Heart left ventricle (tissue), 16 donors: ENCODE results near the gene CFAP57. TPM values are rescaled to one million over a fixed set of nuclear protein-coding genes. Genes with fewer than 3 reads are reported as not detected.
A peak's percentile ranks its signal among the peaks of the same experiment; 100 is the strongest.

Experiments used
- ATAC-seq, 4 donors: fragments of 200-7000 bp; cut with Tn5 transposase; one replicate each; pipeline ENCODE4 v1.9.1; 2020 to 2022; ENCODE audit warnings: moderate library complexity in 4 of 4, mild to moderate bottlenecking in 3 of 4, moderate number of reproducible peaks in 1 of 4
- DNase-seq, 5 donors: peaks; one replicate each; pipeline ENCODE4 v3.0.0-alpha.2; 2020
- H3K27ac ChIP-seq, 12 donors: fragments of 200-600 bp; sonication (generic) in 4 of 12; one replicate each; pipeline versions ENCODE4 v1.5.0 to v1.8.0; 2016 to 2022; ENCODE audit warnings: mild to moderate bottlenecking in 2 of 12
- H3K27me3 ChIP-seq, 9 donors: fragments of 200-600 bp; sonication (generic) in 2 of 9; one replicate each; pipeline versions ENCODE4 v1.5.1 to v1.8.0; 2016 to 2022; ENCODE audit warnings: mild to moderate bottlenecking in 3 of 9
- H3K36me3 ChIP-seq, 9 donors: fragments of 200-600 bp; sonication (generic) in 2 of 9; one replicate each; pipeline versions ENCODE4 v1.5.0 to v1.8.0; 2018 to 2022; ENCODE audit warnings: mild to moderate bottlenecking in 2 of 9
- H3K4me1 ChIP-seq, 12 donors: fragments of 200-600 bp; sonication (generic) in 4 of 12; one replicate each; pipeline versions ENCODE4 v1.5.0 to v1.8.0; 2016 to 2022; ENCODE audit warnings: mild to moderate bottlenecking in 3 of 12
- H3K4me3 ChIP-seq, 12 donors: fragments of 200-600 bp; sonication (generic) in 4 of 12; one replicate each; pipeline versions ENCODE4 v1.5.0 to v1.8.0; 2017 to 2022; ENCODE audit warnings: mild to moderate bottlenecking in 9 of 12, moderate library complexity in 4 of 12
- H3K9me3 ChIP-seq, 12 donors: fragments of 200-600 bp; sonication (generic) in 4 of 12; one replicate each; pipeline versions ENCODE4 v1.5.0 to v1.8.0; 2016 to 2022; ENCODE audit warnings: mild to moderate bottlenecking in 1 of 12
- POLR2A ChIP-seq, 2 donors: fragments of 450-650 bp; IDR thresholded peaks; one replicate each; pipeline ENCODE4 v1.6.1; 2017; ENCODE audit warnings: antibody characterized with exemption in 2 of 2, mild to moderate bottlenecking in 2 of 2, moderate library complexity in 2 of 2
- WGBS, 4 donors: extraction: QIAGEN DNeasy Blood & Tissue Kit in 2 of 4; methylation state at CpG; one replicate each; pipeline versions ENCODE4 v1.1.5 to v1.1.7; 2013 to 2018; 5-methylcytosine and 5-hydroxymethylcytosine counted together
- intact Hi-C, 10 donors: fragments of 100-400 bp; cut with DNase I; formaldehyde crosslinking; loops; one replicate each; pipeline versions ENCODE4 v1.11.1 to v1.14.2; 2022
- polyA plus RNA-seq, 2 donors: library from polyadenylated mRNA; stranded (reverse); fragments of 200-250 nt; gene quantifications; one replicate each; pipeline ENCODE4 v1.2.3, GENCODE V29; 2013
- total RNA-seq, 9 donors: library from RNA; depleted of rRNA in 2 of 9; stranded (reverse); fragments of >200 nt in 2 of 9; fragmentation: NEBNext Ultra II Directional in 3 of 9; extraction: Animal tissue kit (Norgen Biotek cat#: 25700) in 3 of 9; gene quantifications; one replicate each; pipeline versions ENCODE4 v1.1.0 to v1.2.4, GENCODE V29; 2016 to 2023
- TF ChIP-seq, protein P1 (sequence below), 12 donors: fragments of 200-600 bp; sonication (generic) in 4 of 12; IDR thresholded peaks; one replicate each; pipeline versions ENCODE4 v1.5.0 to v1.8.0; 2018 to 2022; ENCODE audit warnings: antibody characterized with exemption in 12 of 12, mild to moderate bottlenecking in 5 of 12
- donor health status: ischemic (EF 13 %, LVEDD 7.1; RV severe dilation, severe dysfunction).
- donor health status: healthy with polysubstance abuse.
- donor health status: DM: no; HTN: yes; CAD: no.
- donor health status: DM: no; HTN: no; CAD: no.
- donor health status: ischemic (EF 25% LVEDD 6.9; RV normal size, moderate dysfunction).
- donor health status: ischemic (EF 25% LVEDD 5.7; RV mildly dilated, moderate dysfunction).
- donor health status: healthy.
- donor health status: DM: yes; HTN: yes; CAD: no.
- donor health status: ischemic (EF 35%, LVEDD 5.7; RV mildly dilated, moderate dysfunction).
- donor health status: nonischemic (EF 11% LVEDD 7.7; RV severe dilation, severe dysfunction).
- donor health status: DM: yes; HTN: yes; CAD: no.
- donor health status: PGD.
- donor health status: ischemic (EF 29% LVEDD 5.4; RV normal size, mild dysfunction).
- donor health status: nonischemic (EF 23%, LVEDD 6.1; RV moderate dilation, normal function).

Gene CFAP57
- total and polyA plus RNA-seq, 11 donors: 0.07 to 0.34 (median 0.13) TPM; not detected in 5

DNA sequence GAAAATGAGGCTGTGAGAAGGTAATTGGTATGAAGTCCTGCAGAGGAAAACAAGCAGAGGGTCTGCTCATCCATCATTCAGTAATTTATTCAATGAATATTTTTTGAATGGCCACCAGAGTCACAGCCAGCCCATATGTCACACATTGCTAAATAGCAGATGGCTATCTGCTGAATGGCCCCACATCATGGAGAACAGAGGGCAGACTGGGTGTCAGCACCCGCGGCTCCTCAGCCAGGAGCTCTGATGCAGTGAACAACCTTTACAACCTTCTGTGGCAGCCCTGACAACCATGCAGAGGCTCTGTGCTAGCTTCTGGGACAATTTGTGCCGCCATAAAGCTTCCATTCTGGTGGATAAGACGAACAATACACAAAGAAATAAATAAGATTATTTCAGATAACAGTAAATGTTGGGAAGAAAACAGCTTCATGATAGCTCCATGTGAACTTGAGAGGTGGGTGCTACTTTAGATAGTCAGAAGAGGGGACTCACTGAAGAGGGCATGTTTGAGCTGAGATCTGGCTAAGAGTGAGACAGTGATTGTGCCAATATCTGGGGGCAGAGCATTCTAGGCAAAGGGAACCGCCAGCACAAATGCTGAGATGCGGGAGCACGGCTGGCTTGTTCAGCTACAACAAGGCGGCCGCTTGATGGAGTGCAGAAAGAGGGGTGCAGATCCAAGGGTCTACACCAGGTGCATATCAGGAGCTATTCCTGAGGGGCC, 116.1 kb downstream of the CFAP57 start:
- DNase-seq (peak in 1 of 5 donors; percentile 12), ATAC-seq (no peak)
- no peak for TF ChIP-seq POLR2A (IDR thresholded peaks at IDR 0.05)
- TF ChIP-seq, protein P1, sequence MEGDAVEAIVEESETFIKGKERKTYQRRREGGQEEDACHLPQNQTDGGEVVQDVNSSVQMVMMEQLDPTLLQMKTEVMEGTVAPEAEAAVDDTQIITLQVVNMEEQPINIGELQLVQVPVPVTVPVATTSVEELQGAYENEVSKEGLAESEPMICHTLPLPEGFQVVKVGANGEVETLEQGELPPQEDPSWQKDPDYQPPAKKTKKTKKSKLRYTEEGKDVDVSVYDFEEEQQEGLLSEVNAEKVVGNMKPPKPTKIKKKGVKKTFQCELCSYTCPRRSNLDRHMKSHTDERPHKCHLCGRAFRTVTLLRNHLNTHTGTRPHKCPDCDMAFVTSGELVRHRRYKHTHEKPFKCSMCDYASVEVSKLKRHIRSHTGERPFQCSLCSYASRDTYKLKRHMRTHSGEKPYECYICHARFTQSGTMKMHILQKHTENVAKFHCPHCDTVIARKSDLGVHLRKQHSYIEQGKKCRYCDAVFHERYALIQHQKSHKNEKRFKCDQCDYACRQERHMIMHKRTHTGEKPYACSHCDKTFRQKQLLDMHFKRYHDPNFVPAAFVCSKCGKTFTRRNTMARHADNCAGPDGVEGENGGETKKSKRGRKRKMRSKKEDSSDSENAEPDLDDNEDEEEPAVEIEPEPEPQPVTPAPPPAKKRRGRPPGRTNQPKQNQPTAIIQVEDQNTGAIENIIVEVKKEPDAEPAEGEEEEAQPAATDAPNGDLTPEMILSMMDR (IDR thresholded peaks at IDR 0.05): no peak
- Histone ChIP-seq H3K36me3 (no peaks in the 10 kb centered on the region), H3K27ac (no peak overlapping the region), H3K4me1 (peaks cover 0 to 7% (median 0%) of the 10 kb centered on the region in 12 donors), H3K27me3 (no peaks in the 10 kb centered on the region), H3K4me3 (no peak overlapping the region), H3K9me3 (no peaks in the 10 kb centered on the region)
- intact Hi-C loops: no loop called here
- 90 to 93% (median 92%) methylated on average over 9 of the region's 9 CpGs for WGBS, 4 donors

DNA sequence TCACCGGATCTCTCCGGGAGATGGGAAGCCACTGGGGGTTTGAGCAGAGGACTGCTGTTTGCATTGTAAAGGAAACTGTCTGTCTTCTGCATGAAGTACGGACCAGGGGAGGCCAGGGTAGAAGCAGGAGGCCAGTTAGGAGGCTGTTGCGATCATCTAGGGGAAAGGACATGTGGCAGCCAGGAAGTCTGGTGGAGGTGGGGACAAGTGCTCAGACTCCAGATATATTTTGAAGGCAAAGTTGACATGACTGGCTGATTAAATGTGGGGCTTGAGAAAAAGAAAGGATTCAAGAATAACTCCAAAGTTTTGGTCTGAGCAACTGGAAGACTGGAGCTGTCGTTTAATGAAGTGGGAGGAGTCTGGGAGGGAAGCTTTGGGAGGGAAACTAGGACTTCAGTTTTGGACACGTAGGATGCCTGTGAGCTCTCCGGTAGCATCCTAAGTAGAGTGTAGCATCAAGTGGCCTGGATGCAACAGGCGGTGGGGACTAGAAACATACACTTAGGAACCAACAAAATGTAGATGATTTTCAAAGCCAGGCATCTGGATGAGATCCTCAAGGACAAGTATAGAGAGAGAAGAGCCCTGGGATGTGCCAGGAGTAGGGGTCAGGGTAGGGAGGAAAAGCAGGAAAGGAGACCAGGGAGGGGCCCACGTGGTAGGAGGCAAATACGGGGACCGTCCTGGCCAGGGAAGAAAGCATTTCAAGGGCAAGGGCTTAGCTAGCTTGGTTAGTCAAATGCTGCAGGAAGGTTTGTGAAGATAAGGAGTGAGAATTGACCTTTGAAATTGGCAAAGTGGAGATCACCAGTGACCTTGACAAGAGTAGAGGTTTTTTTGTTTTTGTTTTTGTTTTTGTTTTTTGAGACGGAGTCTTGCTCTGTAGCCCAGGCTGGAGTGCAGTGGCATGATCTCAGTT, 116.9 kb downstream of the CFAP57 start:
- intact Hi-C loops: no loop called here
- TF ChIP-seq POLR2A (IDR thresholded peaks at IDR 0.05): no peak
- TF ChIP-seq, protein P1 (IDR thresholded peaks at IDR 0.05): no peak
- Histone ChIP-seq H3K4me1 (peaks cover 0 to 15% (median 4%) of the 10 kb centered on the region in 12 donors), H3K36me3 (no peaks in the 10 kb centered on the region), H3K9me3 (no peaks in the 10 kb centered on the region), H3K4me3 (no peak overlapping the region), H3K27ac (no peak overlapping the region), H3K27me3 (no peaks in the 10 kb centered on the region)
- 63 to 68% (median 67%) methylated on average over 12 of the region's 12 CpGs for WGBS, 4 donors
- ATAC-seq (peak in 1 of 4 donors; percentile 28), DNase-seq (peak in 1 of 5 donors; percentile 7)

GRCh38 chr1:43292216-43292615, 120.1 kb downstream of the CFAP57 start:
- Histone ChIP-seq H3K9me3 (no peaks in the 10 kb centered on the region), H3K4me1 (peaks cover 4 to 43% (median 24%) of the 10 kb centered on the region in 12 donors), H3K36me3 (no peaks in the 10 kb centered on the region), H3K27me3 (no peaks in the 10 kb centered on the region), H3K27ac (no peak overlapping the region), H3K4me3 (no peak overlapping the region)
- intact Hi-C loops: loop anchor here in 1 of 10 donors (5.0 kb wide), 1 partner anchor 50 kb away; no protein-coding TSS in a partner anchor
- ATAC-seq: no peak
- DNase-seq: no peak
- WGBS, 4 donors: 79 to 88% (median 84%) methylated on average over 7 of the region's 7 CpGs
- no peak for TF ChIP-seq POLR2A (IDR thresholded peaks at IDR 0.05)
- TF ChIP-seq, protein P1 (IDR thresholded peaks at IDR 0.05): no peak

- no peaks in the 10 kb centered on the region for H3K36me3 ChIP-seq
- WGBS, 4 donors: 72 to 75% (median 74%) methylated on average over 5 of the region's 5 CpGs
- DNase-seq: no peak
- no peaks in the 10 kb centered on the region for H3K27me3 ChIP-seq
- H3K27ac ChIP-seq: no peak overlapping the region
- H3K9me3 ChIP-seq: no peaks in the 10 kb centered on the region
- intact Hi-C loops: loop anchor here in 1 of 10 donors (5.0 kb wide), 1 partner anchor 50 kb away; no protein-coding TSS in a partner anchor
- TF ChIP-seq POLR2A (IDR thresholded peaks at IDR 0.05): no peak
- TF ChIP-seq, protein P1 (IDR thresholded peaks at IDR 0.05): no peak
- no peak for ATAC-seq
- H3K4me3 ChIP-seq: no peak overlapping the region
- H3K4me1 ChIP-seq: peaks cover 4 to 44% (median 25%) of the 10 kb centered on the region in 12 donors
Observed at GRCh38 chr1:43292679-43293078, 120.5 kb downstream of the CFAP57 start.
